Osteoblast (primary cell): Measurements from ENCODE around the gene SDHD. TPM values are rescaled to one million over a fixed set of nuclear protein-coding genes. Genes with fewer than 3 reads are reported as not detected.

ENCODE experiments used
- DNase-seq: peaks from one replicate; pipeline ENCODE4 v3.0.0; 2011; ENCODE audit warnings: low spot score, mixed read lengths; ENCODE audit not compliant: insufficient read length; ENCODE audit errors: missing footprints
- H2AFZ ChIP-seq: 2 replicates; pipeline ENCODE4 v1.6.0; 2011; ENCODE audit warnings: mild to moderate bottlenecking, low read length
- H3K27ac ChIP-seq: 2 replicates; pipeline ENCODE4 v1.5.1; 2011; ENCODE audit warnings: mild to moderate bottlenecking, low read depth, low read length, moderate library complexity
- H3K27me3 ChIP-seq: 2 replicates; pipeline ENCODE4 v1.6.0; 2012; ENCODE audit warnings: mild to moderate bottlenecking, control low read depth, inconsistent platforms, low read length, moderate library complexity; ENCODE audit not compliant: insufficient read depth
- H3K36me3 ChIP-seq: 2 replicates; pipeline ENCODE4 v1.5.1; 2011; ENCODE audit warnings: mild to moderate bottlenecking, low read length, control low read depth, moderate library complexity; ENCODE audit not compliant: insufficient read depth
- H3K4me1 ChIP-seq: 2 replicates; pipeline ENCODE4 v1.5.1; 2011; ENCODE audit warnings: mild to moderate bottlenecking, low read length, control low read depth, moderate library complexity; ENCODE audit not compliant: insufficient read depth
- H3K4me2 ChIP-seq: 2 replicates; pipeline ENCODE4 v1.6.0; 2011; ENCODE audit warnings: mild to moderate bottlenecking, low read length; ENCODE audit not compliant: insufficient read depth
- H3K4me3 ChIP-seq: fragments of 200-600 bp; sonication (generic); 3 replicates; pipeline ENCODE4 v1.5.1; 2012; ENCODE audit warnings: mild to moderate bottlenecking, low read length, inconsistent platforms; ENCODE audit not compliant: insufficient read depth
- H3K79me2 ChIP-seq: 2 replicates; pipeline ENCODE4 v1.6.0; 2012; ENCODE audit warnings: mild to moderate bottlenecking, low read length, control low read depth, inconsistent platforms; ENCODE audit not compliant: insufficient read depth
- H3K9me3 ChIP-seq: 2 replicates; pipeline ENCODE4 v1.5.1; 2011; ENCODE audit warnings: low read depth, low read length, control low read depth
- H4K20me1 ChIP-seq: 2 replicates; pipeline ENCODE4 v1.6.0; 2012; ENCODE audit warnings: mild to moderate bottlenecking, low read length, control low read depth; ENCODE audit not compliant: insufficient read depth
- CTCF ChIP-seq: IDR thresholded peaks from 2 replicates; pipeline ENCODE4 v1.5.1; 2011; ENCODE audit warnings: mild to moderate bottlenecking, low read depth, low read length, moderate library complexity; ENCODE audit errors: extremely low read depth
- total RNA-seq: library from RNA; depleted of rRNA; stranded (reverse); fragments of >200 nt; gene quantifications from 2 replicates; pipeline ENCODE4 v1.2.3, GENCODE V29; 2012

The SDHD gene
- total RNA-seq, 1 donor, result 100 TPM

- Histone ChIP-seq H3K4me3 (no peak overlapping the region), H3K36me3 (peaks cover 32% of the 10 kb centered on the region), H3K27me3 (no peaks in the 10 kb centered on the region), H4K20me1 (no peaks in the 10 kb centered on the region), H3K27ac (no peak overlapping the region), H3K79me2 (peaks cover 13% of the 10 kb centered on the region), H3K9me3 (no peaks in the 10 kb centered on the region), H2AFZ (no peak overlapping the region), H3K4me2 (no peak overlapping the region), H3K4me1 (peaks cover 8% of the 10 kb centered on the region)
- DNase-seq, result peak; percentile 46
- no peak for TF ChIP-seq CTCF
Measured at GRCh38 chr11:112051768-112052167, 34.9 kb upstream of the SDHD start.

GRCh38 chr11:112057170-112057569 is 29.5 kb upstream of the SDHD start:
- no peak for TF ChIP-seq CTCF
- Histone ChIP-seq H3K4me3 (no peak overlapping the region), H2AFZ (no peak overlapping the region), H4K20me1 (no peaks in the 10 kb centered on the region), H3K4me1 (no peaks in the 10 kb centered on the region), H3K27me3 (no peaks in the 10 kb centered on the region), H3K9me3 (no peaks in the 10 kb centered on the region), H3K36me3 (peaks cover 45% of the 10 kb centered on the region), H3K4me2 (no peak overlapping the region), H3K27ac (peak overlapping the region; percentile 0), H3K79me2 (no peaks in the 10 kb centered on the region)
- no peak for DNase-seq

- Histone ChIP-seq H3K9me3 (no peaks in the 10 kb centered on the region), H3K27me3 (no peaks in the 10 kb centered on the region), H3K4me3 (no peak overlapping the region), H3K79me2 (no peaks in the 10 kb centered on the region), H3K4me1 (no peaks in the 10 kb centered on the region), H3K36me3 (peaks cover 44% of the 10 kb centered on the region), H3K4me2 (no peak overlapping the region), H2AFZ (no peak overlapping the region), H3K27ac (no peak overlapping the region), H4K20me1 (no peaks in the 10 kb centered on the region)
- TF ChIP-seq CTCF, result no peak
- DNase-seq, result no peak
Measured at GRCh38 chr11:112058103-112058502, 28.6 kb upstream of the SDHD start.

GRCh38 chr11:112062923-112063322 is 23.8 kb upstream of the SDHD start:
- H3K4me2 ChIP-seq, result no peak overlapping the region
- H3K79me2 ChIP-seq, result no peaks in the 10 kb centered on the region
- H2AFZ ChIP-seq, result no peak overlapping the region
- TF ChIP-seq CTCF, result no peak
- no peaks in the 10 kb centered on the region for H4K20me1 ChIP-seq
- H3K27me3 ChIP-seq, result no peaks in the 10 kb centered on the region
- DNase-seq, result no peak
- no peaks in the 10 kb centered on the region for H3K9me3 ChIP-seq
- no peak overlapping the region for H3K4me3 ChIP-seq
- no peaks in the 10 kb centered on the region for H3K4me1 ChIP-seq
- H3K36me3 ChIP-seq, result peaks cover 21% of the 10 kb centered on the region
- no peak overlapping the region for H3K27ac ChIP-seq
